Kidney tubule cell (primary cell): Measurements from ENCODE around the gene EFCAB6.

ENCODE experiments used
- DNase-seq: peaks from one replicate; pipeline ENCODE4 v3.0.0-alpha.2; 2018; ENCODE audit warnings: low spot score

Gene EFCAB6

DNA sequence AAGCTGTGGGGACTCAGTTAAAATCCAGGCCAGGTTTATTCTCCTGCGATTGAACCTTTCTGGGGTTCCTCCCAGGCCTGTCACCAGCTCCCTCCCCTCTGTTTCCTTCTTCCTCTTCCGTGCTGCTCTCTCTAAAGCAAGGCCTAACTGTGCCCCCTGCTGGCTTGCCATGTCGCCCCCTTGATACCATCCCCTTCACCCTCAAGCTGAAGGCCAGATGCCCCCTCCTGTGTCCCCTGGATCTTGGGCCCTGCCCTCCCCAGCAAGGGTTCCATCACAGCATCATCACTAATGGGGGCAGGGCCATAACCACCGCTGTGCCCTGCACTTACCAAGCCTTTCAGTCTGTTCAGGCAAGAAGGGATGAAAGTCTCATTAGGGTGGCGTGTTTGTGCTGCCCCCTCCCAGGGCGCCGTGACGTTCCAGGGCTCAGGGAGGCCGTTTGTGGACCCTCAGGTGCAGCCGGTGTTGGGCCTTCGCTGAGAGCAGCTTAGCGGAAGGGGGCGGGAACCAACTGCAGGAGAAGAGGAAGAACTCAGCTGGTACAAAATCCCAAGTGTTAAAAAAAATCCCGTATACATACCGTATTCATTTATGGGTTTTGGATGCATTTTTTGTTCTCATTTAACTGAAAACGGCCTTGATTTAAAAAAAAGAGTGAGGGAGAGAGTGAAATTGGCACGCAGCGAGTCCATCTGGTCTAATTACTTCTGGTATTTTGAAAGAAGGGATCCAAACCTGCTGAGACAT is 330.4 kb downstream of the EFCAB6 start:
- no peak for DNase-seq

DNA sequence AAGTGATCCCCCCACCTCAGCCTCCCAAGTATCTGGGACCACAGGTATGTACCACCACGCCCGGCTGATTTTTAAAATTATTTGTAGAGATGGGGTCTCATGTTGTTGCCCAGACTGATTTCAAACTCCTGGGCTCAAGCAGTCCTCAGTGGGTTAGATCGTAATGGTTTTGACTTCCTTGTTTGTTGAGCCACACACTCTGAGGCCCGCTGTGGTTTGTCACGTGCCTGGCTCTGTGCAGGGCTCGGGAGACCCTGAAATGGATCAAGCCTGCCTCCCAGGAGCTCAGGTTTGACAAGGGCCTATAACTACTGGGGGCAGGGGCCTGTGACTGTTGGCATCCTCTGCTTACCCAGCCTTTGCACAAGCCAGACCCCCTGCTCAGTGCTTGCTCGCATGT is 332.1 kb downstream of the EFCAB6 start:
- DNase-seq: no peak

DNA sequence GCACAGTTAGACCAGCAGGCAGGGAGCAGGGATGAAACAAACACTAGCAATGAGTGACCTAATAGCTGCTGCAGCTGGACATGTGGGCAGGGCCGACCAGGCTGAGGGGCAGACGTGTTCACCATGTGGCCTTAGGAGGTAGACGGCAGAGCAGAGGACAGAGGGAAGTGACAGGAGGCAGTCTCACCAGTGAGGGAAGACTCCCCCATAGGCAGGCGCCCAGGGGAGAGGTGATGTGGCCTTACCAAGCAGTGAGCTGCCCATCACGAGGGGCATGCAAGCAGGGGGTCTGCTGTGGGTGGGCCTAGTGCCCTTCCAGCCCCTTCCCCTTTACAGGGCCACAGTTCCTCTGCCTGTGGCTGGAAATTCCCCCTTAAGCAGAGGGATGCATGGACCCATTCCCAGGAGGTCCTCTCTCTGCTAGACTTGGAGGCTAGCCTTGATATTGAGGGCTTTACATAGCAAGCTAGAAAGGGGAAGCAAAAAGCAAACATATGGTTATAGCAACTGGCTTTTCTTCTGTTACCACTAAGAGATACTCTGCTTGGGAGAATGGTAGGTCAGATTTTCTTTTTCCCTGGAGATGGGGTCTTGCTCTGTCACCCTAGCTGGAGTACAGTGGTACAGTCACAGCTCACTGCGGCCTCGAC is 332.7 kb downstream of the EFCAB6 start:
- no peak for DNase-seq
